K562 (cell line): Measurements from ENCODE around the gene PNKD. TPM values are rescaled to one million over a fixed set of nuclear protein-coding genes. Genes with fewer than 3 reads are reported as not detected.

Source experiments
- CEBPG ChIP-seq, 3 experiments: fragments of 200-800 bp in 1 of 3; sonication (Bioruptor generic) in 1 of 3; sonication (generic) in 1 of 3; formaldehyde crosslinking in 1 of 3; IDR thresholded peaks in 2 of 3; conservative IDR thresholded peaks in 1 of 3; 2 replicates each; pipeline versions ENCODE4 v1.6.1 to v1.8.0; 2016 to 2022; ENCODE audit warnings: missing compliant biosample characterization in 2 of 3, missing genetic modification characterization in 2 of 3, mild to moderate bottlenecking in 1 of 3, missing genetic modification reagents in 1 of 3
- KDM1A ChIP-seq, 2 experiments: fragments of 450-650 bp; IDR thresholded peaks; 2 replicates each; pipeline ENCODE4 v1.6.1; 2016; ENCODE audit warnings: mild to moderate bottlenecking in 2 of 2
- ZBTB40 ChIP-seq, 2 experiments: fragments of 450-650 bp in 1 of 2; sonication (generic) in 1 of 2; formaldehyde crosslinking in 1 of 2; IDR thresholded peaks; 2 replicates each; pipeline versions ENCODE4 v1.7.1 to v1.9.0; 2016 to 2022; ENCODE audit warnings: inconsistent platforms in 1 of 2, mild to moderate bottlenecking in 1 of 2, missing genetic modification reagents in 1 of 2
- polyA plus RNA-seq, 8 experiments: library from polyadenylated mRNA; depleted of rRNA in 4 of 8; stranded (reverse) in 5 of 8; unstranded in 3 of 8; fragments of >200 nt; fragmentation: Nextera tagmentation in 2 of 8; fragmentation: Illumina TruSeq in 1 of 8; extraction: Ambion mirVana in 2 of 8; extraction: Trizol in 1 of 8; gene quantifications; 2 replicates each; pipeline versions ENCODE4 v1.2.1 to v1.2.3, GENCODE V29; 2011 to 2014; ENCODE audit warnings: inconsistent platforms in 1 of 8, missing spikeins in 1 of 8
- total RNA-seq, 7 experiments: library from RNA; depleted of rRNA in 6 of 7; stranded (reverse); fragments of >200 nt in 6 of 7; fragmentation: Illumina TruSeq in 2 of 7; extraction: Trizol in 2 of 7; gene quantifications; 2 replicates each; pipeline versions ENCODE4 v1.2.1 to v1.2.3, GENCODE V29; 2011 to 2021; ENCODE audit warnings: low replicate concordance in 1 of 7

Gene PNKD
- total and polyA plus RNA-seq, 9 of the 15 experiments (the other 6 are each of a cell fraction or from before 2014, with no cell fraction given): 26.0 to 105 (median 60.1) TPM

- TF ChIP-seq ZBTB40 (IDR thresholded peaks at IDR 0.05) (0 out of 2 replicates have a peak, but pooled peaks have one; percentile 12), ZBTB40 (CRISPR knock-in tag; IDR thresholded peaks at IDR 0.05) (no peak), KDM1A (IDR thresholded peaks at IDR 0.05) (0 out of 4 replicates have a peak, but pooled peaks of 1 of the 2 experiments have one; percentile 32), CEBPG (CRISPR knock-in tag; IDR thresholded peaks at IDR 0.05) (no peak), CEBPG (tag; conservative IDR thresholded peaks at IDR 0.05 in 1 of 2, IDR thresholded peaks at IDR 0.05 in 1 of 2) (peak in 1 of 2 experiments; percentile 36; a peak in 1 of 4 replicates)
Measured at GRCh38 chr2:218323526-218324472, 53.5 kb downstream of the PNKD start (continued).
